MV-4-11 (cell line): ENCODE measurements around the gene NPAS2.

Experiments used
- DNase-seq: peaks from one replicate; lab custom pipeline; 2025; lab: John Stamatoyannopoulos, UW

The NPAS2 gene

DNA sequence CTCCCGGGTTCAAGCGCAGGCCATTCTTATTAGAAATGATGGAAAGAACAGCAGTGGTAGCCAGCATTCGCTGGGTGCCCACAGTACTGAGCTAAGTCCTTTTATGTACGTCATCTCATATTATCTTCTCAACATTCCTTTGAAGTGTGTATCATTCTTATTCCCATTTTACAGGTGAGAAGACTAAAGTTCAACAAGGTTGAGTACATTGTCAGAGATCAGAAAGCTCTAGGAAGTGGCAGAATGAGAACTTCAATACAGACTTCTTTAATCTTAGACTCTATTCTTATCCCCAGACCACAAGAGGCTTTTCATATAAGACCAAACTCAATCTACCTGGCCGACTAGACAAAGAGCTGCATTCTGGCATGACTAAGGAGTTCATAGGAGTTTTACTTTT is 86.7 kb downstream of the NPAS2 start:
- DNase-seq: no peak

DNA sequence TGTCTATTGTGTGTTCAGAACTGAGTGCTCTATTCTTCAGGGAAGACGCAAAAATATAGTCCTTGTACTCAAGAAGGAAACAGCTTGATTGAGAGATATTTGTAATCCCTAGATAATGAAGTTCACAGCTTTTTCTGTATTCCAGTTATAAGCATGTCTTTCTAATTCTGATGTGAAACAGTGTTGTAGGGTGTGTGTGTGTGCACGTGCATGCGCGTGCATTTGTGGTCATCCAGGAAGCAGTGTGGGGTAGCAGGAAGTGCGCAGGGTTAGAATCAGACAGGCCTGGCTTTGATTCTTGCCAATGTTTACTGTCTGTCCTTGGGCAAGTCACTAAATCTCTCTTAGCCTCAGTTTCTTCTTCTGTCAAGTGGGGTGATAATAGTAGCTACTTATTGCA is 87.9 kb downstream of the NPAS2 start:
- no peak for DNase-seq

DNA sequence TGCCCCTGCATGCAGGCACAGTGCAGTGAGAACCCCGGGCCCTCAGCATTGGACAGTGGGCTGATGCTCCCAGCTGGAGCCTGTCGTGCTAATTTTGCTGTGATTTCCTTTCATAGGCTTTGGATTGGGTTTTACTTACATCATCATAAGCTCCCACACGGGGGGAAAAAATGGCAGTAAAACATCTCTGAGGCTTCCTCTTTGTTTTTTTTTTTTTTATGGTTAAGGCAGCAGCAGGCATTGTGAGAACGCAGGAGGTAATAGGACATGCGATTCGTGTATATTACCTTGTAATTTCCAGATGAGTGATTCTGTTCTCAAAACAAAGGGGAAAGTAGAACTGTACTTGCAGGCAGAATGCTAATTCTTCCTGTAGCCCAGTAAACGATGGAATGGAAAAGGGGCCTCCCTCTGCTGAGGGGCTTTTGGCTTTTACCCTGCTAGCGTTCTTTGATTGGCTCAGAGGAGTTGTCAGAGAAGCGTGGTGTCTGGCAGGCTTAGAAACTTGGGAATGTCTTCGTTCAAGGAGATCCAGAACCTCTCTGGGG is 89.7 kb downstream of the NPAS2 start:
- no peak for DNase-seq

DNA sequence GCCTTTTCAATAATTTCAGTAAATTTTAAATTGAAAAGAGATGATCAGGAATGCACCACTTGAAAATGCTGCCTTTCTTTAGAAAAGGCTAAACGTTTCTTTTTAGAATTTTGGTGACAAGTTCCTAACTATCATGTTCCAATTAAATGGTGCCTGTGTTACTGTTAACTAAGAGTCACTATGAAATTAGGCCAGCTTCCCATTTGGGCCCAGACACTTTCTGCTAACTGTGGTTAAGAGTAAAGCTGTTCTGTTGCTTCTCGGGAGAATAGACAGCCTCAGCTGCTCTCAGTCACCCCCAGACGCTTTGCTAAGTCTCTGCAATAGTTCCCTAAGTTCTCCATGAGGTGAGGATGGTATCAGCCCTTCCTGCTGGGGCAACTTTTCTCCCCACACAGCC is 90.2 kb downstream of the NPAS2 start:
- DNase-seq: peak; percentile 28

DNA sequence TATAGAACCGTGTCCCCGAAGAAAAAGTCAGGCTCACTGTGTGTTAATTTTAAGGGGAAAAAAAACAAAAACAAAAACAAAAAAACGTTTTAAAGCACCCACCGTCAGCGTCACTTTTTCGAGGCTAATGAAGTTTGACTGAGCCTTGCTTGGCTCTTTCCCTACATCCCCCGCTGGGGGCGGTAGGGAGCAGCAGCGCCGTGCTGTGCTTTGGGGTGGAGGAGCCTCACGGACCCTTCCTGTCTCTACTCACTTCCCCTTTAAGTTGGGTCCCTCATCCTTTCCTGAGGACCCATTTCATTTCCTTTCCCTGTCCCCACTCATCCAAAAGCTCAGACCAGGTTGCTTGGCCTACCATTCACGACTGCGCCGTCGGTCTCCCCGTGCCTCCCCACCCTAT is 99.4 kb downstream of the NPAS2 start:
- peak; percentile 14 for DNase-seq

DNA sequence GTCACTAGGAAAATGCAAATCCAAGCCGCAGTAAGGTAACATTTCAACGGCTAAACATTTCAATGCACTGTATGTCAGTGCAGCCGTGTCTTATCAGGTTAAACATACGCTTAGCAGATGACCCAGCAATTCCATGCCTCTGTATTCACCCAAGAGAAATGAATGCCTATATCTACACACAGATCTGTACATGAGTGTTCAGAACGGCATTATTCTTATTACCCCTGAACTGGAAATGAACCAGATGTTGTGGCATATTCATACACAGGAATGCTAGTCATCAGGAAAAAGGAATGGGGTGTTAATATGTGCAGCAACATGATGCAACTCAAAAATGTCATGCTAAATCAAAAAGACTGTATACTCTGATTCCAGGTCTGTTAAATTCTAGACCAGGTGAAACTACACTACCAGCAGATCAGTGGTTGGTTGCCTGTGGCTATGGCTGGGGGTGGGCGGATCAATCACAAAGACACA is 101.8 kb downstream of the NPAS2 start:
- no peak for DNase-seq

DNA sequence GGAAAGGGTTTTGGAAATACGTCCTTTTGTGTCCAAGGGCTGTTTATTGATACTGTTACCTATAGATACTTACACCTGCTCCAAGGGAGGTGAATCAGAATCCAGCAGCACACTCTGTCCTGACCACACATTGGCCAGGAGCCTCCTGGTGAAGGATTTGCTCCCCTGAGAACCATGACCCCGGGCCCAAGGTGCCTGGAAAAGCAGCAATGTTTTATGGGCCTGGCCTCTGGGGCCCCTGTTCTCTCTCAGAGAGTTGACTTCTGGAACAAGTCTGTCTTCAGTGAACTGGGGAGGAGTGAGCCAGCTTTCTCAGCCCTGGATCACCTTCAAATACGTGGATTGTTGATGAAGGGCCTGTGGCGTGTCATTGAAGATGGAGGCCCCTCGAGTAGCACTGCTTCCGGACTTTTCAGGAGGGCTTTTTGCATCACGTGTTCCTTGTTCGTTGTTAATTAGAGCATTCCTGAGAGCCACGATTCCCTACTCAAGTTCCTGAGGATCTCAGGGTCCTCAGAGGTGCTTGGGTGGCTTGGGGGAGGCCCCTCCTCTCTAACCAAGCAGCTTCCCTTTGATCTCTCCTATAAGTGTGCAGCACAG is 103.6 kb downstream of the NPAS2 start:
- DNase-seq: no peak

DNA sequence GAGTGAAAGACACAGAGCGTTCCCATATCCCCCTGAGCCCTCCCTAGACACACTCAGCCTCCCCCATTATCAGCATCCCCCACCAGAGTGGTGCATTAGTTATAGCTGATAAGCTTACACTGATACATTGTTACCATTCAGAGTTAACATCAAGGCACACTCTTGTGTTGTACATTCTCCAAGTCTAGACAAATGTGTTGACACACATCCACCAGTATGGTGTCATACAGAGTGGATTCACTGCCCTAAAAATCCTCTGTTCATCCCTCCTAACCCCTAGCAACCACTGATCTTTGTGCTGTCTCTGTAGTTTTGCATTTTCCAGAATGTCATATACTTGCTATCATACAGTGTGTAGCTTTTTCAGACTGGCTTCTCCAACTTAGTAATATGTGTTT is 104.2 kb downstream of the NPAS2 start:
- DNase-seq: no peak

DNA sequence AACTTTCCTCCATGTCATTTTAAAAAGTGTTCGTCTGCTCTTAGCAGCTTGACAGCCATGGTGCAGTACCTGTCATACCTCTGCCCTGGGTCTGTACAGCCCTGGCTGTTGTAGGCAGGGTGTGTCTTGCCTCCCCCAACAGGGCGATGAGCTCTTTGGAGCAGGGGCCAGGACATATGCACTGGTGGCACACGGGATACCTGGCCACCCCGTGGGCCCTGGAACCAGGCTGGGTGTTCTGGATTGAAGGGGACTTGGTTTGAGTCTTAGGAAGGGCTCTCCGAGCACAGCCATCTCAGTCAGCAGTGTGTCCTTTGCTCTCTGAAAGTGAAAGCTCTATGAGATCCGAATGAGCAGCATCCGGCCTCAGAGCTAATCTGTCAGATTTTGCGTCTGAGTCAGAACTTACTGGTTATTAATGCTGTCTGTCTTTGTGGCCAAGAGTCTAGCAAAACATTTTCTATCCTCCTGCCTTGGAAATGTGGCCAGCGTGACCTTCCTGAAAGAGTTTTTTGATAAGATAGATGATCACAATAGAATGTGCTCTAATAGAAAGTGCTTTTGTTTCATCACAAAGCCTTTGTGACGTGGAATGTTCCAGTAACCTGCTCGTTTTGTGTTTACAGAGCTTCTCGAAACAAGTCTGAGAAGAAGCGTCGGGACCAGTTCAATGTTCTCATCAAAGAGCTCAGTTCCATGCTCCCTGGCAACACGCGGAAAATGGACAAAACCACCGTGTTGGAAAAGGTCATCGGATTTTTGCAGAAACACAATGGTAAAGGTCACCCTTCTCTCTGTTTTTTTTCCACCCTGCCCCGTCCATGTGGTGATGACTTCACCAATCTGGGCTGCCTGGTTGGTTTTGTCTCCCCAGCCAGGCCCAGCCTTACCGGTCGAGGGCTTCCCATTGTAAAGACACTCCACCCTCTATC is 104.8 kb downstream of the NPAS2 start:
- DNase-seq: peak; percentile 45

DNA sequence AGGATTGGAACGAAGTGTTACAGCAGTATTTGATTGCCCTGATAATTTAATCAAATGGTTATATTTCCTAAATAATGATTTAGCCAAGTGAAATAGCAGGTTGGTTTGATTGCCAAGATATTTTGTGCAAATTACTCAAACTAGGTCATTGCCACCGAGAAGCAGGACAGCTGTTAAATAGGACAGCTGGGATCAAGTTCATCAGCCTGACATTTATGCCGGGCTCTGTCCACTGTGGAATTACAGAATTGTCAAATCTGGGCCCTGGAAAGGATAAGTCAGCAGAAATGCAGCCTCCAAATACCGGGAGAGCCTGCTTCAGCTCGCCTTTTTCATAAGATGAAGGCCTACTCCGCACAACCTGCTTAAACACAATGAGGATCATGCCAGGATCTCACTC is 108.3 kb downstream of the NPAS2 start:
- no peak for DNase-seq

DNA sequence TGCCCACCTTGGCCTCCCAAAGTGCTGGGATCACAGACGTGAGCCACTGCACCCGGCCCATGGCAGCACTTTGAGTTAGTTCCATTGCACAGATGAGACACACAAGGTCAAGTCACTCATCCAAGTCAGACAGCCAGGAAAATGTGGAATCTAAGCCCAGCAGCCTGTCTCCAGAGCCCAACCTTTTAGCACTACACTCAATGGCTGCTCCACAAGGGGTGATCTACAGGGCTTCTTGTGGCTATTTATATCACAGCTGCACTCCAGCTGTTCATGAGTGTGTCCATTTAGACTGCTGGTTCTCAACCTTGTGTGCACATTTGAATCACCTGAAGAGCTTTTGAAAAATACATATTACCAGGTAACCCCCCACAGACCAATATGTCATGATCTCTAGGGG is 109.2 kb downstream of the NPAS2 start:
- DNase-seq: no peak

DNA sequence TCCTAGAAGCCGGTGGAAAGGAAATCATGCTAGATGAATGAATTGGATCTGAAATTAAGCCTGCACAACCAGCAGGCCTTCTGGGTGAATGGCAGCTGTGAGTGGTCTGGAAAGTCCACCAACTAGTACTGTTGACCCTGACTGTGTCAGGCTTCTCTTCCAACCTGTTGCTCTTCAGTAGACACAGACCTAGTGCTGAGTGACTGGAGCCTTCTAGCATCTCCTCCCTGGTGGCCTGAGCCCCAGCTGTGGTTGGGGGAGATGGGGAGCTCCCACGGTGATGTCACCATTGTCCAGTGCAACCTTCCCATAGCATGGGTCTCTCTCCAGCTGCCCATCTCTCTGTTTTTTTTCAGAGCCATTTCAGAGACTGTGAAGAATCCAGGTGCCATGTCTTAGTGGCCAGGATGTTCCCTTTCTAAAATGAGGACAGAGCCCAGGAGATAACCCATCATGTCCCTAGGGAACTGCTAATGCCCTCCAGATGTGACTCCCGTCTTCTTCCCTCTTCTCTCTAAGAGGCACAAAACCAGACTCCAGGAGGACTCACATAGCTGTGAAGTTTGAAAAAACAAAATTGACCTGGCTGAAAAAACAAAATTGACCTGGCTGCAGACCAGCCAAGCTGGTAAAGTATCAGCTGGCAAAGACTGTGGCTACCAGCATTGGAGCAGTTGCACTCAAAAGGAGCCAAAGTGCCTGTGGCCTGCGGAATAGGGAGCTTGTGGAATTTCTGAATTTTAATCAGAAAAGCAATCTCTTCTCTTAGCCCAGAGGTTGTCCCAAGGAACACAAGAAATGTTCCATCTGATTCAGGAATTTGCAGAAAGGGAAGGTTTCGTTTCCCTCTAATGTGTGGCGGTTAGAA is 114.8 kb downstream of the NPAS2 start:
- DNase-seq: no peak

DNA sequence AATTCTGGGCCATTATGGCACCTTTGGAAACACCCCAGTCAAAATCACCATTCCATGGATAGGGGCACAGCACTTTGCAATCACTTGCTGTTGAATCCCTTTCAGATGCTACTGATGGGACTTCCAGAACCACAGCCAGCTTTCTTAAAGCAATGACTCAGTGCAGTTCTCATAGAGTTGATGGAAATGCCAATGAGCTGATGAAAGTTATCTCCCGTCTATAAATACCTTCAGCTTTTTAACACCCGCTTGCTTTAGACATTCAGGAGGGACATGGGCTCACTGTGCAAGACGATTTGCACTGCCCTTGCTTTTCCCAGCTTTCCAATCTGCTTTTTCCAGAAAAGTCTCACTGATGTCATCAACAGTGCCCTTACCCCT is 115.4 kb downstream of the NPAS2 start:
- no peak for DNase-seq

DNA sequence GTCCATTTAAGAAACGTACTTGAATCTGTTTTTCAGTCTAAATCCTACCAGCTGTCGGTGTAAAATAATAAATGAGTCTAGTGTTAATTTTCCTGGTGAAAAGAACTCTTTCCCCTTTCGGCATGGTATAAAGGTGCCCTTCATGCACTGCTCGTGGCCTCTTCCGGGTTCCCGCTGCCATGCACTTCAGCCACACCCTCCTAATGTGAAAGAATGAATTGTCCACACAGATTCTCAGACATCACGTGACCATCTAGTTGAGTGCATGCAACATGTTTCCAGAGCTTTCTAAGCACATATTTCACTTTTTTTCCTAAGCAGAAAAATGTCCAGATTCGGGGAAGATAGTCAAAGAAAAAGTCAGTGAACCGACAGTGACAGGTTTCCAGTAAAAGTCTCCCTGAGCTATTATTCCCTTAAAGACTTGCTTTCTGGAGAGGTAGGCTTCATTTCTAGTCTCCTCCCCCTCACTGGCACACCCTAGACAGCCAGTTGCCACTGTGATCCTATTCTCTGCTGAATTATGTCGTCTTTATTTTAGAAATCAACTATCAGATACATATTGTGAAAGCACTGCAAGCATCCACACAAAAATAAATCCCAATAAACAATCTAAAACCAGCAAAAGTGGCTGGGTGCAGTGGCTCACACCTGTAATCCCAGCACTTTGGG is 116.3 kb downstream of the NPAS2 start:
- DNase-seq: no peak

DNA sequence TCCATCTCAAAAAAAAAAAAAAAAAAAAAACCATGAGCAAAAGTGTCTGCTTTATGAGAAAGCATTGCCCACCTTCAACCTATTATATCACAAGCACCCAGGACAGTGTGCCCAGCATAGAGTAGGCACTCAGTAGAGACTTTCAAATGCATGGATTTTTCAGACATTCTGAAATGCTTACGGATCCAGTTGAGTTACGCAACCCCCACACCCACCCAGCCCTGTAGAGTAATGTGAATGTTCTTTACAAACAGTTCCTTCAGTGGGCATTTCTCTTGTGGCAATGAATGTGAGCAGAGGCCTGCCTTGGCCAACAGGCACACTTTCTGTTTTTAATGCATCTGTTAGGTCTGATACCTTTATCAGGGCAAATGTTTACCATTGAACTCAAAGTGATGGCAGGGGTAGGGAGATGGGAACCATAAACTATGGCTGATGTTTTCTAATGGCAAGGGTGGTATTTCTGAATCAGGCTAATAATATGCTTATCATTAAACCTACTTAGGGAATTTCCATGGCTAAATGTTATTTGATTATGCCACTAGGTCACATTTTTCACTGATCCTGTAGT is 117.1 kb downstream of the NPAS2 start:
- no peak for DNase-seq

DNA sequence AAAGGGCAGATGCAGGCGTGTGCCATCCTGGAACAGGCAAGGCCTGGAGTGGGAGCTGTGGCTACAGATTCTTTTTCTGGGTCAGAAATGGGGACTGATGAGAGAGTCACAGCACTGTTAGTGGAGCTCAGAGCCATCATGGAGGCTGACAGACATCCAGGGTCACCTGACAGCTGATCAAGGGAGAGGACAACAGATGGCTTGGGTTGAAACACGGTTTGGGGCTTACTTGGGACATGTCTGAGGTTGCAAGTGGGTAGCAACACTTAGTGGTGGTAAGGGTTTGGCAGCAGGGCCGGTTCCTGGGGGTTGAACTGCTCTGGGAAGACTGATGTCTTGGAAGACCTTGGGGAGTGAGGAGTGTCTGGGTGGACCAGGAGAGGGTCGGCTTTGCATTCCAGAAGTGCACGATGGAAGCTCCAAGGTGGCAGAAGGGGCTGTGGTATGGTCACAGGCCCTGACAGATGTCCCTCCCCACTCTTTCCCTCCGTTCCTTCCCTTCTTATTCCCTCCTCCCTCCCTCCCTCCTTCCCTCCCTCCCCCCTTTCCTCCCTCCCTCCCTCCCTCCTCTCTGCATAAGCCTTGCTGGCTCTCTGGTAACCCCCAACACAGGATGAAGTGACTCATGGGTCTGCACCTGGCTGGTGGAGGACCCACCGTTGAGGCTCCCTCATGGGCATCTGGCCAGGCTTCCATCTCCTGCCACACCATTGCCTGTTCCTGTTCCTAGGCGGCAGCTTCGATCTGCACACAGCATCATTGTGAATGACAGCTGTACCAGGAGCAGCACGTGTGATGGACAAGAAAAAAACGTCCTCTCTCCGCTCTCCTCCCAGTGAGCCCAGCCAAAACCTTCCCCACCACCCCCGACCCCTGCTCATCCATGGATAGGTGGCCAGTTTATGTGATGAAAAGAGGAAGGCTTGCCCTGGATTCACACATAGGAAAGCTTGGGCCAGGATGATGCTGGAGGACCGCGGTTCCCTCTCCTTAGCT is 118.4 kb downstream of the NPAS2 start:
- DNase-seq: no peak

DNA sequence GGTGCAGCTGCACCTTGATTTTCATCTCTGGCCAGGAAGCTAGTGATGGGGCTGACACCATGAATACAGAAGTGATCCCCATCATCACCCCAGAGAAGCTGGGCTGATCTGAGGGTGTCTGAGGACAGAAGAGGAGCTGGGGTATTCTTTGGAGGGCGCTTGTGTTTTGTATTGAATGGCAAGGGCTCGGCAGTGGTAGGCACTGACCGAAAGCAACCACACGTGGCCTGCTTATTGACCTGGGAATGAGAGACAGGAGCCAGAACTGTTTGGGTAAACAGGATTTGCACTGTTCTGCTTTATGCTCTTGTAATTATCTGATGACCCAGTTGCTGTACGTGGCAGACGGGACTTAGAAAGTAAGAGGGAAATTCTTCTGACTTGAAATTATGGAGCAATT is 119.5 kb downstream of the NPAS2 start:
- DNase-seq: no peak

DNA sequence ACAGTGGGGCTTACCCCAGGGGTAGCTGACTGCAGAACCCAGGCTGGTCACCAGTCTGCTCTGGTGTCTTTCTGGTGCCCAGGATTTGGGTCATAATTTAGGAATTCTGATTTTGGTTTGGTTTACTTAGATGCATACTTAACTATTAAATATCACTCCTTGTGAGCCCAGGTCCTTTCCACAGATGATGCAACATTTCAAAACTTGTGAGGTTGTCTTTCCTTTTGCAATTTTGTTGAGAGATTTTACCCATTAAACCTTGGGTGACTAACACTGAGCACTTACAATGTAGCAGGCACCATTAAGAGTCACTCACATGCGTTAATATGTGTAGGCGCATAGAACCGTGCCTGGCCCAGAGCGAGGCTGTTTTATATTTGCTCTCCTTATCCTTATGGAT is 120.3 kb downstream of the NPAS2 start:
- no peak for DNase-seq

DNA sequence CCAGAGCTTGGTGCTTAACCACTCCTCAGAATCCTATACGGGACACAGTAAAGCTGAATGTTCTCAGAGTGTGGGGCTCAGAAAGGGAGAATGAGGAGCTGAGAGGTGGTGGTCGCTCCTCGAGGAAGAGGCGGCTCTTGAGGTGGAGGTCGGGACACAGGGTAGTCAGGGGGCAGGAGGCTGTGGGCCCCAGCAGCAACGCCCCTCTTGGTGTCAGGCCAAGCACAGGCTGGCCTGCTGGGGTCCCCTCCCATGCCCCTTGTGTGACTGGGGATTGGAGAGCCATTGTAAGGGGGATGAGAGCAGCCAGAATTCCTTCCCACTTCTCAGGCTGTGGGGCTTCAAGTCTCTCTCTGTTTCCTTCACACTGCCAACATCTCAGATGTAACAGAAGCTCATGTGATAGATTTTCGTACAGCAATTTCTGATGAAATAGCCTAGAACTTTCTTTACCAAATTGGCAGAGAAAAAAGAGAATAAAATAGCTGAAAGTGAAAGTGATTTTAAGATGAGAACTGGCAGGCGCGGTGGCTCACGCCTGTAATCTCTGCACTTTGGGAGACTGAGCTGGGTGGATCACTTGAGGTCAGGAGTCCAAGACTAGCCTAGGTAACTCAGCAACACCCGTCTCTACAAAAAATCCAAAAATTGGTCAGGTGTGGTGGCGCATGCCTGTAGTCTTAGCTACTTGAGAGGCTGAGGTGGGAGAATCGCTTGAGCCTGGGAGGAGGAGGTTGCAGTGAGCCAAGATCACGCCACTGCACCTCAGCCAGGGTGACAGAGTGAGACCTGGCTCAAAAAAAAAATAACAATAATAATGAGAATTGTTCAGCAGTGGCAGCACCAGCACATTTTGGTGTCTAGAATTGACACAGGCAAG is 121.1 kb downstream of the NPAS2 start:
- DNase-seq: peak; percentile 25
